Endometrial microvascular endothelial cells (primary cell): ENCODE measurements around the gene PHOSPHO2. TPM values are rescaled to one million over a fixed set of nuclear protein-coding genes. Genes with fewer than 3 reads are reported as not detected.
"Not testable (repeated sequence)": the region's sequence is repeated elsewhere in the genome, so short reads cannot be mapped to it uniquely, and the experiment has no call there.

Experiments used
- in situ Hi-C: cut with HindIII; loops from 2 replicates; pipeline ENCODE4 v1.10.0; 2017; ENCODE audit warnings: low sequenced_read_pairs, low pct_unique_long_range_greater_than_20kb; ENCODE audit errors: inconsistent ontology term
- total RNA-seq: library from RNA; depleted of rRNA; stranded (reverse); fragments of >200 nt; gene quantifications from one replicate; pipeline ENCODE4 v1.2.3, GENCODE V29; 2015; ENCODE audit errors: inconsistent ontology term

PHOSPHO2 gene
- total RNA-seq, 1 donor from 2014 or later: 0.19 TPM

GRCh38 chr2:169676850-169677249 lies 17.4 kb upstream of the PHOSPHO2 start:
- in situ Hi-C loops: no loop called here

- in situ Hi-C loops: no loop called here
Measured at GRCh38 chr2:169683054-169683424, 11.2 kb upstream of the PHOSPHO2 start.

DNA sequence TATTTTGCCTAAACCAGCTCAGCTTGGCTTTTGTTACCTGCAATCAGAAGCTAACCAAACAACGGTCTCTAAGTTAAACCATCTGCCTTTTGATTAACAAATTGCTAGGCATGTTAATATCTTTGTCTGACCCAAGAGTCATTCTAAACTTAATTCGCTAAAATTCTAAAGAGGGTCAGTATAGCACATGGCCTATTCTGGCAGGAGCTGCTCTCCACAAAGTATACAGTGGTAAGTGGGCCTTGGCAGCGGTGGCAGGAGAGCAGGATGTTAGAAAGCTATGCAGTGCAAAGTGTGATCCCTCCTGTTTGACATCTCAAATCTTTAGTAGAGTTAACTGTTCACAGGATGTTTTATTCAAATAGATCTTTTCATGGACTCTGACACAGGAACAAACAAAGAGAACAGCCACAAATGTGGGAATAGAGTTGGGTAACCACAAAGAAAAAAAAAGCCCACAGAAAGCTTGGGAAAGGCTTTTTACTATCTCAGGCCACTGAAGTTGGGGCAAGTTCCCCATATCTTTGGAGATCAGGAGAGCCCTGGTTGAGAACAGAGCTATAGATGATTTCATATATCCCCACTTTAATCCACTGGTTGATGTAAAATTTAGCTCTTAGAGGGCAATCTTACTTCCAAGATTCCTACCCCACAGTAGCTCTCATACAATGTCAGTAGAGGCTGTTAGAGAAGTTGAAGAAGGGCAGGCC lies 10.7 kb upstream of the PHOSPHO2 start:
- in situ Hi-C loops: no loop called here

- in situ Hi-C loops: no loop called here
Measured at GRCh38 chr2:169684135-169684565, 10.1 kb upstream of the PHOSPHO2 start.

DNA sequence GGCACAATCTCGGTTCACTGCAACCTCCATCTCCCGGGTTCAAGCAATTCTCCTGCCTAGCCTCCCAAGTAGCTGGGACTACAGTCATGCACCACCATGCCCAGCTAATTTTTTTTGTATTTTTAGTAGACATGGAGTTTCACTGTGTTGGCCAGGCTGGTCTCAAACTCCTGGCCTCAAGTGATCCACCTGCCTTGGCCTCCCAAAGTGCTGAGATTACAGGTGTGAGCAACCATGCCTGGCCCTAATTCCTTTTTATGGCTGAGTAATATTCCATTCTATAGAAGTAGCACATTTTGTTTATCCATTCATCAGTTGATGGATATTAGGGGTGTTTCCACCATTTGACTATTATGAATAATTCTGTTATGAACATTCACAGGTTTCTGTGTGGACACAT lies 9.6 kb upstream of the PHOSPHO2 start:
- in situ Hi-C loops: not testable (repeated sequence)

DNA sequence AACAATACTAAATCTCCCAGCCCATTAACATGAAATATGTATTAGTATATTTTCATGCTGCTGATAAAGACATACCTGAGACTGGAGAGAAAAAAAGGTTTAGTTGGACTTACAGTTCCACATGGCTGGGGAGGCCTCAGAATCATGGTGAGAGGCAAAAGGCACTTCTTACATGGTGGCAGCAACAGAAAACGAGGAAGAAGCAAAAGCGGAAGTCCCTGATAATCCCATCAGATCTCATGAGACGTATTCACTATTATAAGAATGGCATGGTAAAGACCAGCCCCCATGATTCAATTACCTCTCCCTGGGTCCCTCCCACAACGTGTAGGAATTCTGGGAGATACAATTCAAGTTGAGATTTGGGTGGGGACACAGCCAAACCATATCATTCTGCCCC lies 7.4 kb upstream of the PHOSPHO2 start:
- in situ Hi-C loops: not testable (repeated sequence)

DNA sequence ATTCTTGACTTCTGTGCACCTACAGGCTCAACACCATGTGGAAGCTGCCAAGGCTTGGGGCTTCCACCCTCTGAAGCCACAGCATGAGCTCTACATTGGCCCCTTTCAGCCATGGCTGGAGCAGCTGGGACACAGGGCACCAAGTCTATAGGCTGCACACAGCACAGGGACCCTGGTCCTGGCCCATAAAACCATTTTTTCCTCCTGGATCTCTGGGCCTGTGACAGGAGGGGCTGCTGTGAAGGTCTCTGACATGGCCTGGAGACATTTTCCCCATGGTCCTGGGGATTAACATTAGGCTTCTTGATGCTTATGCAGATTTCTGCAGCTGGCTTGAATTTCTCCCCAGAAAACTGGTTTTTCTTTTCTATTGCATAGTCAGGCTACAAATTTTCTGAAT lies 6.3 kb upstream of the PHOSPHO2 start:
- in situ Hi-C loops: not testable (repeated sequence)

DNA sequence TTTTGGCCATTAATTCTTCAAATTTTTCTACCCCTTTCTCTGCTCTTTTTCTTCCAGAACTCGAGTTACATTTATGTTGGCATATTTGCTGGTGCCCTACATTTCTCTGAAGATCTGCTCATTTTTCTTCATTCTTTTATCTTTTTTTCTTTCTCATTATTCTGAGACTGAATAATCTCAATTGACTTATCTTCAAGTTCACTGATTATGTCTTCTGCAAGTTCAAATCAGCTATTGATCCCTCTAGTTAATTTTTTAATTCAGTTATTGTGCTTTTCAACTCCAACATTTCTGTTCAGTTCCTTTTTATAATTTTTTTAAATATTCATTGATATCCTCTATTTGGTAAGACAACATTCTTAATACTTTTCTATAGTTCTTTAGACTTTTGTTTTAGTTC lies 3.3 kb upstream of the PHOSPHO2 start:
- in situ Hi-C loops: no loop called here

DNA sequence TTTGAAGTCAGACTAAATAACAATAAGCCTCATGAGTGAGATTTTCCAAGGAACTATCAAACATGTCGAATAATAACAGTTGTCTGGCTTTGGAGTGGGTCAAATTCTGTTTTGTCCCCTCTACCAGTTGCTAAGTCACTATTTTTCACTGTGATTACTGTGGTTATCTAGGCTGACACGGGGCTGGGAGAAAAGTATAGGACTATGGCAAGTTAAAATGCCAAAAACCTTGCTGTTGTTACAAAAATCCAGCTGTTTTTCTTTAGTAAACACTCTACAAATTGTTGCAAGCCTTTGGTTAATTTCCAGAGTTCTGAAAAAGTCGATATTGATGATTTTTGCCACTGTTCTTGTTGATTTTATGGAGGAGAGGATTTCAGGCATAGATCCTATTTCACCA lies 1.6 kb upstream of the PHOSPHO2 start:
- in situ Hi-C loops: no loop called here

DNA sequence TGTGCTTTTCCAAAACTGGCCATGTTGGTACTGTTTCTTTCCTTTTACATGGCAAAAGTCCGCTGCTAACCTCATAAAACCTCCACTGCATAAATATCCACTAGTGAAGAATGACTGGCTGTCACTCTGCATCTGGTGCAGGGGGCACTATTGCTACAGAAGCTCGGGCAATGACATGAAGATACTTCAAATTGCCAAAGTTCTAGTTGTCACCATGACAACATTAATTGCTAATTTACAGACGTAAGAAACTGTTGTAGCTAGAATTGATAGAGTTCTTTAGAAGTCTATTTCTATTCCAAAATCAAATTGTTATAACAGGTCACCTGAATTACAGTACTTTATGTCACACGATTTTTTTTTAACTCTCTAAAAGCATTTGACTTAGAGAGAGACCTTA lies 909 bp upstream of the PHOSPHO2 start:
- in situ Hi-C loops: no loop called here

- in situ Hi-C loops: no loop called here
Measured at GRCh38 chr2:169694894-169695260, 608 bp downstream of the PHOSPHO2 start.

GRCh38 chr2:169696381-169696780 lies 2.1 kb downstream of the PHOSPHO2 start:
- in situ Hi-C loops: no loop called here

DNA sequence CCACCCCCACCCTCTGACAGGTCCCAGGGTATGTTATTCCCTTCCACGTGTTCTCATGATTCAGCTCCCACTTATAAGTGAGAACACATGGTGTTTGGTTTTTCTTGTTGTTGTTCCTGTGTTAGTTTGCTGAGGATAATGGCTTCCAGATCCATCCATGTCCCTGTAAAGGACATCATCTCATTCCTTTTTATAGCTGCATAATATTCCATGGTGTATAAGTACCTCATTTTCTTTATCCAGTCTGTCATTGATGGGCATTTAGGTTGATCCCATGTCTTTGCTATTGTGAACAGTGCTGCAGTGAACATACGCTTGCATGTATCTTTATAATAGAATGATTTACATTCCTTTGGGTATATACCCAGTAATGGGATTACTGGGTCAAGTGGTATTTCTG lies 4.9 kb downstream of the PHOSPHO2 start:
- in situ Hi-C loops: not testable (repeated sequence)

GRCh38 chr2:169702996-169703395 lies 8.7 kb downstream of the PHOSPHO2 start:
- in situ Hi-C loops: no loop called here

DNA sequence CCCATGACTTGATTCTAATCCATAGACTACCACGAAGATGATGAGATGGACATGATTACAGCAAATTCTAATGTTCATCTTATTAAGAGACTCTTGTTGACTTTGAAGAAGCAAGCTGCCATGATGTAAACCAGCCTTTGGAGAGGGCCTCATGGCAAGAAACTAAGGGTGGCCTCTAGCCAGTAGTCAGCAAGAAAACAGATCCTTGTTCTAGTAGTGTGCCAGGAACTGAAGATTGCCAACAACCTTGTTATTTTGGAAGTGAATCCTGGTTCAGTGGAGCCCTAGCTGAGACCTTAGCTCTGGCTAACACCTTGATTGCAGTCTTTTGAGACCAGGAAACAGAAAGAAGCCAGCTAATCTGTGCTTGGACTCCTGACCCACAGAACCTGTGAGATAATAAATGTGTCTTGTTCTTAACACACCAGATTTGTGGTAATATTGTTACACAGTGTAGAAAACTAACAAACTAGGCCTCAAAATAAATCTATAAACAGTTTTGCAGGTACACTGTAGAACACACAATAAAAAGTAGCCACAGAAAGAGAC lies 10.0 kb downstream of the PHOSPHO2 start:
- in situ Hi-C loops: no loop called here

DNA sequence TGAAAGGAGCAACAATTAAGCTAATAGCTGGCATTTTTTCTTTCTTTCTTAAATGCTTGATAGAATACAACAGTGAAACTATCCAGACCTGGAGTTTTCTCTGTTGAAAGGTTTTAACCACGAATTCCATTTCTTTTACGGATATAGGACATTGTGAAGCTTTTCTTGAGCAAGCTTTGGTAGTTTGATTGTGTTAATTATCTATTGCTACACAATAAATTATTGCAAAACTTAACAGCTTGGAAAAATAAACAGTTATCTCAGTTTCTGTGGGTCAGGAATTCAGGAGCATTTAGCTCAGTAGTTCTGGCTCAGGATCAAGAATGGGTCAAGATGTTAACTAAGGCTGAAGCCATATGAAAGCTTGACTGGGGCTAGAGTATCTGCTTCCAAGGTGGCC lies 11.7 kb downstream of the PHOSPHO2 start:
- in situ Hi-C loops: no loop called here

DNA sequence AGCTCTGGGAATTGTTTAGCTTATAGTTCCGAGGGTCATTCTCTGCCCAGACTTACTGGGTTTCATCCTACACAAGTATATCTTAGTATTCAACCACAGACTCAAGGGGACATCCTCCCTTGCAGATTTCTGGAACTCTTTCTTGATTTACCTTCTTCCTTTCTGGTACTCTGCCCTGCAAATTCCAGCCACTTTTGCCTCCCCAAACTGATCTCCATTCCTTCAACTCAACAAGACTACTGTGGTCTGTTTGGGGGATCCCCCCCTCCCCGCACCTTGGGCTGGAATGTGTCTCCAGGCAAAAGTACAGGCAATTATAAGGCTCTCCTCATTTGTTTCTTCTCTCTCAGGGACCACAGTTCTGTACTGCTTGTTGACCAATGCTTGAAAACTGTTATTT lies 13.4 kb downstream of the PHOSPHO2 start:
- in situ Hi-C loops: no loop called here

- in situ Hi-C loops: no loop called here
Measured at GRCh38 chr2:169709331-169709730, 15.1 kb downstream of the PHOSPHO2 start.

DNA sequence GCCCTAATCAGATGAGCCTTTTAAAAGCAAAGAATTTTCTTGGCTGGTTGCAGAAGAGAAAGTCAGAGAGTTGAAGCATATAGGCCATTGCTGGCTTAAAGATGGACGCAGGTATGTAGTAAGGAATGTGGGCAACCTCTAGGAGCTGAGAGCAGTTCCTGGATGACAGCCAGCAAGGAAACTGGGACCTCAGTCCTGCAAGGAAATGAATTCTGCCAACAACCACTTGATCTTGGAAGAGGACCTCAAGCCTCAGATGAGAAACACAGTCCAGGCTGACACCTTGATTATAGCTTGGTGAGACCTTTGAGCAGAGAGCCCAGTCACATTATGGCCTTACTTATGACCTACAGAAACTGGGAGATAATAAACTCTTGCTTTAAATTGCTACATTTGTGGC lies 15.7 kb downstream of the PHOSPHO2 start:
- in situ Hi-C loops: no loop called here

DNA sequence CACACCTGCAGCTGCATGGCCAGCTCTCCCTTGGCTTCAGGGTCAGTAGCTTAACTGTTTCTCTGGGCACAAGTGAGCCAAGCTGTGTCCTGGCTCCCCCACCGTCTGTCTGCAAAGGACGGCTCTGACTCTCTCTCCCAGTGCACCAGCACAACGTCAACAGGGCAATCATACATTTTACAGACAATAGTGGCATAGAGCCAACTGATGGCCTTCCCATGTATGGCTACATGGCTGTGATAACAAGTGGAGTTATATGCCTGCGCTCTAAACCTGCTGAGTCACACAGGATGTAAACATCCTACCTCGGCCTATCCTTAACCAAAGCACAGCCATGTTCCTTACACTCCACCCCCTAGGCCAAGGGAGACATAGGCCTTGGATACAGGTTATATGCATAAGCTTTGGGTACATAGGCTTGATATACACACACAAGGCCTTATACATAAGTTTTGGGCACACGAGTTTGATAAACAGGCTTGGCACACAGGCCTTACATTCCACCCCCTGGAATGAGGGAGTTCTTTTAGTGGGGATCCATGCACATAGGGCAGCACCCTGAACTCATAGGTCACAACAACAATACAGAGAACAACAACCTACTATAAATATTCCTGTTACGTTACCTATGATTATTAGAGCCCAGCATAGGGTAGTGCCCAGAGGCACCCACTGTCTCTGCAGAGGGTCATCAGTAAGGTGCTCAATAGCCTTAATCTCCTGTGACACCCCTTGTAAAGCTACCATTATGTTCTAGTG lies 17.7 kb downstream of the PHOSPHO2 start:
- in situ Hi-C loops: no loop called here
